Thymus (tissue), 11 donors: Measurements from ENCODE around the gene RBM10. TPM values are rescaled to one million over a fixed set of nuclear protein-coding genes. Genes with fewer than 3 reads are reported as not detected.

Source experiments
- DNase-seq, 9 donors: peaks; one replicate each; pipeline ENCODE4 v3.0.0-alpha.2; 2013; ENCODE audit warnings: low spot score in 9 of 9, low read depth in 6 of 9, missing footprints in 1 of 9
- H3K27ac ChIP-seq, 2 donors: one replicate each; pipeline ENCODE4 v1.5.1; 2013; ENCODE audit warnings: control low read depth in 1 of 2, low read depth in 1 of 2, low read length in 1 of 2, mild to moderate bottlenecking in 1 of 2, moderate library complexity in 1 of 2
- H3K27me3 ChIP-seq, 2 donors: one replicate each; pipeline ENCODE4 v1.5.1; 2013; ENCODE audit warnings: low read length in 1 of 2; ENCODE audit not compliant: control insufficient read depth in 2 of 2, insufficient read depth in 1 of 2
- H3K36me3 ChIP-seq, 2 donors: one replicate each; pipeline ENCODE4 v1.5.1; 2013; ENCODE audit warnings: low read length in 1 of 2, mild to moderate bottlenecking in 1 of 2, moderate library complexity in 1 of 2; ENCODE audit not compliant: control insufficient read depth in 2 of 2, insufficient read depth in 2 of 2
- H3K4me1 ChIP-seq, 2 donors: one replicate each; pipeline ENCODE4 v1.5.1; 2013; ENCODE audit warnings: low read length in 2 of 2; ENCODE audit not compliant: control insufficient read depth in 2 of 2, insufficient read depth in 2 of 2
- H3K4me3 ChIP-seq, 2 donors: one replicate each; pipeline ENCODE4 v1.5.1; 2013; ENCODE audit warnings: low read length in 2 of 2, control low read depth in 1 of 2, mild to moderate bottlenecking in 1 of 2
- H3K9me3 ChIP-seq, 2 donors: one replicate each; pipeline ENCODE4 v1.5.1; 2013; ENCODE audit warnings: low read length in 1 of 2, mild to moderate bottlenecking in 1 of 2; ENCODE audit not compliant: control insufficient read depth in 2 of 2, insufficient read depth in 1 of 2
- WGBS: extraction: QIAGEN DNeasy Blood & Tissue Kit; methylation state at CpG from one replicate; pipeline ENCODE4 v1.1.7; 2013; 5-methylcytosine and 5-hydroxymethylcytosine counted together
- polyA plus RNA-seq: library from polyadenylated mRNA; stranded (reverse); fragments of 200-250 nt; gene quantifications from one replicate; pipeline ENCODE4 v1.2.3, GENCODE V29; 2013
- total RNA-seq: library from RNA; stranded (reverse); fragments of 120-200 nt; gene quantifications from one replicate; pipeline ENCODE4 v1.2.4, GENCODE V29; 2013
- donor health status: healthy.

RBM10 gene
- total and polyA plus RNA-seq, 2 donors = 31.2 to 31.9 TPM

DNA sequence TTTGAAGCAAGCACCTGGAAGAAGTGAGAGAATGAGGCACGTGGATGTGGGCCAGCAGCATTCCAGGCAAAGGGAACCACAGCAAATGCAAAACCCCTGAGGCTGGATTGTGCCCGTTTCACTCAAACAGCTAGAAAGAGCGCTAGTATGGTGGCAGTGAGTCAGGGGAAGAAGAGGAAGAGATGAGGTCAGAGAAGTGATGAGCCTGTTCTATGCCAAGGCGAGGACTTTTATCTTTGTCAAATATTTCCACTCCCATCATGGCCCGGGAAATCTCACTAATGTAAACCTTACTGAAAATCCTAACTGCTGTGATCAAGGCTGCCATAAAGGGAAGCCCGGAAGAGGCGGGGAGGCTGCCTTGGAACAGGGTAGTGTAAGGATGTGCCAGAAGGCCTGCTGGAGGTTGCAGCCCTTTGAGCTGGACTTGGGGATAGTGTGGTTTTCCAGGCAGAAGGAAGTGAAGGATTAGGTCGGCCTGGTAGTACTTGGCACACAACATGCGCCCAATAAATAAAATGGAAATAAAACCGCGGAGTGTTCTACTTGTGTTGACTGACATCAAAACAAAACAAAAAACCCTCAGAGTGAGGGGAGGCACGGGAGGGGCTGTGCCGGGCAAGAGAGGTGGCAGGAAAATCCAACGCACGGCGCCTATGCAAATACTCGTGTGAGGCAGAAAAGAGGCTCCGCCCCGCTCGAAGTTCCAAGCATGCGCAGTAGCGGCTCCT, 72.3 kb downstream of the RBM10 start:
- DNase-seq = no peak
- peaks cover 7 to 28% of the 10 kb centered on the region in 2 donors for H3K4me1 ChIP-seq
- WGBS = 20% methylated on average over 22 of the region's 22 CpGs
- no peaks in the 10 kb centered on the region for H3K9me3 ChIP-seq
- H3K36me3 ChIP-seq = peaks cover 41% of the 10 kb centered on the region in 2 donors
- H3K4me3 ChIP-seq = peak overlapping the region; percentile 18 to 19
- H3K27me3 ChIP-seq = no peaks in the 10 kb centered on the region
- H3K27ac ChIP-seq = peak overlapping the region; percentile 84 to 90

DNA sequence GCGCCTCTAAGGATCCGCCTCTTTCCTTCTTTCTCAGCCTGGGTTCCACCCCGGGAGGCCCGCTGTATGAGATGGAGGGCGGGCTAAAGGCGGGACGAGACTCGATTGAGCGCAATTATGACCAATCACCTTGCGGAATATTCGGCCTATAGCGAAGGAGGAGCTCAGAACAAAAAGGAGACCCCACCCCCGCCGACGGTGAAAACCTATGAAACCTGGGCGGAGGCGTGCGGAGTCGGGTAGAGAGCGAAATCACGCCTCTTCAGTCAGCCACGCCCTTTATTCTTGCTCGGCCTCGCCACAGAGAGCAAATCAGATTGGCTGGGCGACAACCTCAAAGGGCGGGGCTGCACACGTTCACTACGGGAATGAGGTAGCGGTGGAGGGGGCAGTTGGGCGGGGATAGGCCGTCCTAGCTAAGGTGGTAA, 72.8 kb downstream of the RBM10 start:
- no peaks in the 10 kb centered on the region for H3K9me3 ChIP-seq
- no peaks in the 10 kb centered on the region for H3K27me3 ChIP-seq
- peak overlapping the region; percentile 78 to 83 for H3K4me3 ChIP-seq
- H3K27ac ChIP-seq = peak overlapping the region; percentile 90 to 100
- H3K36me3 ChIP-seq = peaks cover 36 to 37% of the 10 kb centered on the region in 2 donors
- peaks cover 7 to 28% of the 10 kb centered on the region in 2 donors for H3K4me1 ChIP-seq
- WGBS = 0% methylated on average over 31 of the region's 31 CpGs
- DNase-seq = peak; percentile 86 to 100 (median 96)

DNA sequence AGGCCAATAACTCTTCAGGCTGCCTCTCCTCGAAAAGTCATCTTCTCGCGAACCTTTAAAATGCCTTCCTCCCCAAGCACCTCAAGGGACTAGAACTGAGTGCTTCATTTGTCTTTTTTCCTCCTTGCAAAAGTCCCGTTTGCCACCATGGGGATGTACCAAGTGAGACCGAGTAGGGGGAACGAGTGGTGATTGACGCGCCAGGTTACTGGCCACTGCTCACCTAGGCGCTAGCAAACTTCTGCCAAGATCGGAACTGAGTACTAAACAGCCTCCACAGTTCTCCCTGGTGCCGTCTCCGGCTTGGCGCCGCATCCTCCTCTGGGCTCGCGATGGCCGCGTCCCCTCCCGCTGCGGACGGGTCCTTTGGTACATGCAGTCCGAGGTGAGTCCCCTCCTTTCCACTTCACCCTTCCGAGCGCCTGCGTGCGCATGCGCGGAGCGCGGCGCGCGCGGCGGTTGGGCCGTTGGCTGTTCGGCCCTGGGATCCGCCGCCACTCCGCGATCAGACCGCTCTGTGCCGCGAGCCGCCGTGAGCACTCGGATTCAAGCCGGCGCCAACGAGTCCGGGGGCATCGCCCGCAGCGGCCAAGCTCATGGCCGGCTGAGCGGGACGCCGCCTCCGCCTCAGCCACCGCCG, 73.4 kb downstream of the RBM10 start, which contains the start of gene CDK16:
TSS of gene CDK16 (plus strand) at position 402 of the 640 bp plus-strand sequence. CDS start 4,877 bp downstream, outside the sequence.
- Histone ChIP-seq H3K4me3 (peak within 1 kb of the TSS; percentile 78 to 83), H3K27ac (peak within 1 kb of the TSS; percentile 90 to 100), H3K27me3 (no peaks in the 10 kb centered on the region), H3K9me3 (no peaks in the 10 kb centered on the region), H3K4me1 (peaks cover 7 to 28% of the 10 kb centered on the region in 2 donors), H3K36me3 (peaks cover 36 to 37% of the 10 kb centered on the region in 2 donors)
- WGBS = under 1% methylated on average over 59 of the region's 61 CpGs
- DNase-seq = peak in 8 of 9 donors; percentile 63 to 96 (median 85)

DNA sequence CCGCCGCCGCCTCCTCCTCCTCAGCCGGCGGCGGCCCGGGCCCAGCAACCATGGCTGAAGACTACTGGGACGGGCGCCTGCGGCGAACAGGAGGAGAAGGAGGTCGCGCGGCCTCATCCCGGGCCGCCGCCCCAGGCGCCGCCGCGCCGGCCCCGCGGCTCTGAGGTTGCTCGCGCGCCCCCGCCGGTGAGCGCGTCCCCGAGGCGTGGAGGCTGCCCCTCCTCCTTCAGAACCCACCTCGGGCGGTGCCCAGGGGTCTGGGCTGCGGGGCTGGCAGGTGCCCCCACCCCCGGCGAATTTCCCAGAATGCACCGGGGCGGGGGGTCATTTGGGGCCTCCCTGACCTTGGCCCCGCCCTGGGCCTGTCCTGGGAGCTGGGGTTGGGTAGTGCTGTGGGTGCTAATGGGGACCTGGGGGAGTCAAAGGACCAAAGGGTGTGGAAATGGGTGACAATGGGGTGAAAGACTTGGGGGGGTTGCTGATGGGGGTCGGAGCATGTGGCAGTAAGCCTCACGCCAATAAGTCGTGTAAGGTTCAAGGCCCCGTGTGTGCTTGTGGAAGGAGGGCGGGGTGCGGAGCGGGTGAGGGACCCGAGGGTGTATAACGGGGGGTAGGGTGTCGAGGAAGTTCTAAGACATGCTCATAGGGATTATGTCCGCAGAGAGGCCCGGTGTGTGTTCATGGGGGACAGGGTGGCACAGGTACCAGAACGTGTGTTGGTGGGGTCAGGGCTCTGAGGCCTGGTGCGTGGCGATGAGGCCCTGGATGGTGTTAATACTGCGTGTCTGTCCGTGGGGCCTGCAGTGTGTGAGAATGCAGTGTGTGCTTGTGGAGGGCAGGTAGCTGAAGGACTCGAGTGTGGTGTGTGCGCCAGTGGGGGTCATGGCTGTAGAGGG, 74.1 kb downstream of the RBM10 start:
- peak overlapping the region; percentile 78 to 83 for H3K4me3 ChIP-seq
- H3K36me3 ChIP-seq = peaks cover 37 to 38% of the 10 kb centered on the region in 2 donors
- peaks cover 7 to 28% of the 10 kb centered on the region in 2 donors for H3K4me1 ChIP-seq
- peak overlapping the region; percentile 90 to 100 for H3K27ac ChIP-seq
- no peaks in the 10 kb centered on the region for H3K9me3 ChIP-seq
- no peaks in the 10 kb centered on the region for H3K27me3 ChIP-seq
- 2% methylated on average over 52 of the region's 60 CpGs for WGBS
- DNase-seq = peak in 4 of 9 donors; percentile 32 to 64 (median 48)

DNA sequence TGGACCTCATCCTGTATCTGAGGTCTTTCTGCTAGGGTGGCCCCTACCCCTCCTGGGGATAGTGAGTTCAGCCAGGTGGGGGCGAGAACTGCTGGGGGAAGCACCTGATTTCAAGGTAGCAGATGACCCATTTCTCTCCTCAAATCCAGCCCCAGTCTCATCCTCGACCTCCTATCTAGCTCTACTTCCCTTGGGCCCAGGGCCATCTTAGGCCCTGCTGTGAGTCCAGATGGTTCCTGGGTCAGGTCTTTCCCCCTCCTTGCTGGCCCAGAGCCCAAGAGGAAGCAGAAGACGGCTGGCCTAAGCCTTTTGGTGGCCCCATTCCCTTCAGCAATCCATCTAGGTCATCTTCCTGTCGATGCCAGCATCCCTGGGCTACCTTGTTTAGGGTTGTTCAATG, 76.7 kb downstream of the RBM10 start:
- Histone ChIP-seq H3K4me3 (no peak overlapping the region), H3K27me3 (no peaks in the 10 kb centered on the region), H3K36me3 (peaks cover 43 to 44% of the 10 kb centered on the region in 2 donors), H3K4me1 (peaks cover 7 to 28% of the 10 kb centered on the region in 2 donors), H3K27ac (peak overlapping the region in 1 of 2 donors; percentile 18), H3K9me3 (no peaks in the 10 kb centered on the region)
- 92% methylated on average over 4 of the region's 4 CpGs for WGBS
- DNase-seq = no peak

DNA sequence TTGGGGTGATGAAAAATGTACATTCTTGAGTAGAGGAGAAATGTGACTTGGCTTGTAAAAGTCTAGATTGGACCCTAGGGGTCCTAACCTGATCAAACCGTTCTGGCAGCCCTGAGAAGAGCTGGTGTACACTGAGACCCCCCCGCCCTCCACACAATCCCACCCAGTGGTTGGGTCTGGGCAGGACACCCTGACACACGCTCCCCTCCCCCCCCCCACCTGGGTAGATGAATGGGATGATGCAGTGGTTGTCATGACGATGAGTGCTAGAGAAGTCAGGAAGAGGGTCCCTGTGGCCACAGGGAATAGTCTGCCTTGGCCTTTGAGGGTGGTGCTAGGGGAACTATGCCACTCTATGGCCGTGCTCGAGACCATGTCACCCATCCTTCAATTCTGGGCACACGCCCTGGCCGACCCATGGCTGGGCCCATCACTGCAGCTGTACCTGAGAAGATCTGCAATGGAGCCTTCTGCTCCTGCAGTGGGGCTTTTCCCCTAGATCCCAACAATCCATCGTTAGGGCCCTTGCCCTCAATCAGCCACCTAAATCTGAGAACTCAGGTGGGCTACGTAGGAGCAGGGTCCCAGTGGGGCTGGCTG, 77.8 kb downstream of the RBM10 start:
- Histone ChIP-seq H3K36me3 (peaks cover 50% of the 10 kb centered on the region in 2 donors), H3K4me1 (peaks cover 5 to 20% of the 10 kb centered on the region in 2 donors), H3K27me3 (no peaks in the 10 kb centered on the region), H3K9me3 (no peaks in the 10 kb centered on the region), H3K27ac (no peak overlapping the region), H3K4me3 (no peak overlapping the region)
- DNase-seq = no peak
- WGBS = 98% methylated on average over 10 of the region's 10 CpGs

DNA sequence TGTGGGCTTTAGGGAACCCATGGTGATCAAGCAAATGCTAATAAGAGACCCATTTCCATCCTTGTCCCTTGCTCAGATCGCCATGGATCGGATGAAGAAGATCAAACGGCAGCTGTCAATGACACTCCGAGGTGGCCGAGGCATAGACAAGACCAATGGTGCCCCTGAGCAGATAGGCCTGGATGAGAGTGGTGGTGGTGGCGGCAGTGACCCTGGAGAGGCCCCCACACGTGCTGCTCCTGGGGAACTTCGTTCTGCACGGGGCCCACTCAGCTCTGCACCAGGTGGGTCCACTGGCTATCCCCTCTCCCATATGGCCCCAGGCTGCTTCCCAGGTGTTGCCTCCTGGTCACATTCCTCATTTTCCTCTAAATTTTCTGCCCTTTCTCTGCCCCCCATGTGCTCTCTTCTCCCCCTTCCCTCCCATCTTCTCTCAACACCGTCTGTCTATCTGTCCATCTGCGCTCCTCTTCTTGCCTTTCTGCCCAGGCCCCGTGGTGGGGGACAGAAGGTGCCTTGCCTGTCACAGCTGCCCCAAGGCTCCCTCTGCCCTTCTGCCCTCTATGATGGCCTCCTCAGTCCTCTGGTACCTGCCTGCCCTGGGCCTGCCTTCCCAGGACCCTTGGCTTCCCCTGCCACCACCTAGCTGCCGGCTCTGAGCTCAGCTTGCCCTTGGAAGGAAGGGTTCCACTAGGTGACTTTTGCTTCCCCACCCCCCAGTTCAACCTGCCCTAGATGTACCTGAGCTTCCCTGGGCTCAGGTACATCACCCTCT, 78.6 kb downstream of the RBM10 start:
- Histone ChIP-seq H3K36me3 (peaks cover 53 to 56% of the 10 kb centered on the region in 2 donors), H3K27ac (no peak overlapping the region), H3K9me3 (no peaks in the 10 kb centered on the region), H3K4me1 (peaks cover 5 to 20% of the 10 kb centered on the region in 2 donors), H3K27me3 (no peaks in the 10 kb centered on the region), H3K4me3 (no peak overlapping the region)
- 97% methylated on average over 13 of the region's 13 CpGs for WGBS
- DNase-seq = no peak
